Stimulated activated CD4-positive, alpha-beta T cell treated with anti-CD3 and anti-CD28 coated beads, Interleukin-1b, Interleukin-23, amount 100 ng/mL, for 24 hours (primary cell): ENCODE results near the gene UBR3.
"Not testable (repeated sequence)": the region's sequence is repeated elsewhere in the genome, so short reads cannot be mapped to it uniquely, and the experiment has no call there.

Experiments used
- DNase-seq, 4 experiments: peaks; one replicate each; pipeline ENCODE4 v3.0.0-alpha.2; 2020; ENCODE audit warnings: low read depth in 4 of 4, low spot score in 1 of 4

UBR3 gene

DNA sequence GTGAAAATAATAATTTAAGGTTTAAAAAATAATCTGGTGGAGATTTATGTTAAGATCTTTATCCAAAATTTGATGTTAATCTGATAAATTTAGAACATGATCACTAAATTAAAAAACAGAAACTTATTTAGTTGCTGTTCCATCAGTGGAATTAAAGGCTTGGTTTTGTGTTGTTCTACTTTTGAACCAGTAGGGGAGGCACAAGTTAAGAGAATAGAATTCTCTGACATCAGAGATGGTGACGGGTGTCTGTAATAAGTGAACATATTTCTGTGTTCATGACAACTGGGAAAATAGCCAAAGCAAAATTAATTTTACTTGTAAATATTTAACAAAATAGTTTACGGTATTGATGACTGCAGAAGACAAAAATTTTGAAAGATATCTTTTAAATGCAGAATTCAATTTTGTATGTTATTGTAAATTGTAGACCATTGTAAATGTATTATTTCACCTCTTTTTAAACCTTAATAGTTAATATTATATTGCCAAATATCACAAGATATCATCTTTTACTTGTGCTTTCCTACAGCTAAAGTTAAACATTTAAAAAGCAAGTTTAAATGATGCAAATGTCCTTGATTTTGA, 106.0 kb downstream of the UBR3 start:
- DNase-seq = no peak

DNA sequence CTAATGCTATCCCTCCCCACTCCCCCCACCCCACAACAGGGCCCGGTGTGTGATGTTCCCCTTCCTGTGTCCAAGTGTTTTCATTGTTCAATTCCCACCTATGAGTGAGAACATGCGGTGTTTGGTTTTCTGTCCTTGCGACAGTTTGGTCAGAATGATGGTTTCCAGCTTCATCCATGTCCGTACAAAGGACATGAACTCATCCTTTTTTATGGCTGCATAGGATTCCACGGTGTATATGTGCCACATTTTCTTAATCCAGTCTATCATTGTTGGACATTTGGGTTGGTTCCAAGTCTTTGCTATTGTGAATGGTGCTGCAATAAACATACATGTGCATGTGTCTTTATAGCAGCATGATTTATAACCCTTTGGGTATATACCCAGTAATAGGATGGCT, 109.4 kb downstream of the UBR3 start:
- not testable (repeated sequence) for DNase-seq

DNA sequence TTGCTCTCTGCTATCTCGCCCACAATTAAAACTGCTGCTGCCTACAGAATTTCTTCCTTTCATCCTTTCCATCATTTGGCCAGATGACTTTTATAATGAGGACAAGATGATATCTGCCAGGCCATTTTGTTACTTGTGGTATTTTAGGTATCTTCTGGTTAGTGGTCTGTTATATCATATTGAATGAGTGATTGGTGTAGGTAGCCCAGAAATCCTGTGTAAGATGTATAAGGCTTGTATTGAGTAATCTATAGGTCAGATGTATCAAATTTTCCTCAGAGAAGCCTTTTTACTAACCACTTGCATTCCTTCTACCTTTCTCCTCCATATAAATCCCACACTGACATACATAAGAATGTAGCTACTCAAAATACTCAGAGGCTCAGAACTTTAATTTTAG, 118.3 kb downstream of the UBR3 start:
- DNase-seq = no peak

DNA sequence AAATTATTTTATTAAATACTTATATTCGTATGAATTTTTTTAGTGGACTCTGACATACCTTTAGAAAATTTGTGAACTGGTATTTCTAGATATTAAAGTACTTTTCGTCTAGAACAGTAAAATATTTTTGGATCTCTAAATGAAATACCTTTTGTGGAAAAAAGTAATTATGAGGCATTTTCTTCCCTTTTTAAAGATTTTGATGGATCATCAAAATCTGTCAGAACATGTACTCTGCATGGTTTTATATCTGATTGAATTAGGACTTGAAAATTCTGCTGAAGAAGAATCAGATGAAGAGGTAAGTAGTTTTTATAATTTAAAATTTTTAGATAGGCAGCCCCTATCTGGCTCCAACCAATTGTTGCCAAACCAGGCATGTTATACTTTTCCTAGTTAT, 118.8 kb downstream of the UBR3 start:
- no peak for DNase-seq

DNA sequence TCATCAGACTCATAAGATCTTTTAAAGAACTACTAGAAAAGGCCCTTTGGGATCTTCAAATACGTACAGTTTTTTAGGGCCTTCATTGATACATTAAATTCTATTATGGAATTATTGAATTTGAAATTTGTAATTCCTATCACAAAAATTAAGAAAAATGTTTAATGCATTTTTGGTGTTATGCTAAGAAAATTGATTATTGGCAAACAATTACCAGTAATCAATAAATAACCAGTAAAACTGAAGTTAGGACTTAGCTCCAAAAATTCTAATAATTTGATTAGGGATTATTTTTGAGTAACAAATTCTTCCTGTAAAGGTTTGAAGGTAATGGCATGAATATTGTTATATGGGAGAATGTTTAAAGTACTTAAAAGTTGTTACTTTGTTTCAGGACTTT, 119.3 kb downstream of the UBR3 start:
- DNase-seq = no peak

DNA sequence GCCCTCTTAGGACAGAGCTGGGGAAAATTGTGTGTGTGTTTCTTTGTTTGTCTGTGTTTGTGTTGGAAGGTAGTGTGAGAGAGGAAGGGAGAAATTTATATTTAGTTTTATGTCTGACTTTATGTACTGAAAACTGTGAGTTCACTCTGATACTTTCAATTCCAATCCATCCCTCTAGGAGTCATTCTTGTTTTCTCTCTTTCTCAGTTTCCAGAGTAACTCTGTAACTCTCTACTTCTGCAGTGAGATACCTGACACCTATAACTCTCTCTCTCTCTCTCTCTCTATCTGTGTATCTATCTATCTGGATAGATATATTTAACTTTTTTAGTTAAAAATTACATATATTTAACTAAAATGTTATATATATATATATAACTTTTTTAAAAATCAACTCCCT, 128.7 kb downstream of the UBR3 start:
- DNase-seq = no peak

DNA sequence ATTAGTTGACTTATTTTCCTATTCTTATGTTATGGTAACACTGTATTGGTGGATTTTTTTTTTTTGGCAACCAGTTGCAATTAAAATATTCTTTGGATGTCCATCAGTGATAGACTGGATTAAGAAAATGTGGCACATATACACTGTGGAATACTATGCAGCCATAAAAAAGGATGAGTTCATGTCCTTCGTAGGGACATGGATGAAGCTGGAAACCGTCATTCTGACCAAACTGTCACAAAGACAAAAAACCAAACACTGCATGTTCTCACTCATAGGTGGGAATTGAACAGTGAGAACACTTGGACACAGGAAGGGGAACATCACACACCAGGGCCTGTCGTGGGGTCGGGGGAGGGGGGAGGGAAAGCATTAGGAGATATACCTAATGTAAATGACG, 130.0 kb downstream of the UBR3 start:
- DNase-seq = not testable (repeated sequence)

DNA sequence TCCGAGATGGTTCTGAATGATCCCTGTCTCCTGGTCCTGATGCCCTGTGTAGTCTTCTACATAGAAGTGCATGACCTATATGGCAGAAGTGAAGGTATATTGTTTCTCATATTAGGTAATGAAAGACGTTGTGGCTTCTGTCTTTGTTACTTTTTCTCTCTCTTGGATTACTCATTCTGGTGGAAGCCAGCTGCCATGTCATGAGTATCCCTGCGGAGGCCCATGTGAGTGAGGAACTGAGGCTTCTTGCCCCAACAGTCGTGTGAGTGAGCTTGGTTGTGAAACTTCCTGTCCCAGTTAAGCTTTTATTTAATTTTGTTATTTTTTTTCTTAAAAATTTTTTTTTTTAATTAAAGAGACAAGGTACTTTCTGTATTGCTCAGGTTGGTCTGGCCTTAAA, 134.7 kb downstream of the UBR3 start:
- DNase-seq = no peak

DNA sequence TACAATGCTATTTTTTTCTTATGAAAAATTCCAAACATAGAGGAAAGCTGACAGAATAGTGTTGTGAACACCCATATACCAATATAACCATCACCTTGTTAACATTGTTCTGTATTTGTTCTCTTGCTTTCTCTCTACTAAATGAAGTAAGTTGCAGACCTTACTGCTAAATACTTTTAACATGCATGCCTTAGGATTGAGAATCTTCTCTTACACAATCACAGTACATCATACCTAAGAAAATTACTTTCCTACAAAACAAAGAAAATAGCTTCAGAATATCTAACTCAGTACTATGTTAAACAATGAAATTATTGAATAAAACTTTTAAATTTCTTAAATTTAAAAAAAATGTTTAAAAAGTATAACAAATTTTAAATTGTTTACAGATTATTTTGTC, 136.5 kb downstream of the UBR3 start:
- no peak for DNase-seq

DNA sequence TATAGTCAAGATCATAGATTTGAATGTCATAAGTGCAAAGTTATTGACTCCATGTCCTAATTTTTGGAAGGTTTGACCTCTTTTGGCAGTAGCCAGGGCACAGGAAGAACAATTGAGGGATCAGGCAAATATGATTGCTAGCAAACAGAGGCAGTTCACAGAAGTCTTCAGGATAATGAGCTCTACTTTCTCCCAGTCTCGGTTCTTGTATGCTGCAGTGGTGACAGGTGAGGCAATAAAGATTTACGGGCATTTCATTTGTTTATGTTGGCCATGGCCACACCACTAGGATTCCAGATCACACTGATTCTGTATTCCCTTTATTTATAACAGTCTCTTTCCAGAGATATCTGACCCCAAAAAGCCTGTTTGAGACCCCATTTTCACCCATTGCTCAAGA, 137.5 kb downstream of the UBR3 start:
- DNase-seq = no peak

DNA sequence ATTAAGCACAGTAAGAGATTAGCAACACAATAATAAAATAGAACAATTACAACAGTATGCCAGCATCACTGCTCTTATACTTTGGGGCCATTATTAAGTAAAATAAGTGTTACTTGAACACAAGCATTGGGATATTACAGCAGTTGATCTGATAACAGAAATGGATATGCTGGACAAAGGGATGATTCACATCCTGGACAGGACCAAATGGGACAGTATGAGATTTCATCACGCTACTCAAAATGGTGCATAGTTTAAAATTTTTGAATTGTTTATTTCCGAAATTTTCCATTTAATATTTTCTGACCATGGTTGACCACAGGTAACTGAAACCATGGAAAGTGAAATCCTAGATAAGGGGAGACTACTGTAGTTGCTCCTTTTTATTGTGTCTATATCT, 138.2 kb downstream of the UBR3 start:
- DNase-seq = no peak

DNA sequence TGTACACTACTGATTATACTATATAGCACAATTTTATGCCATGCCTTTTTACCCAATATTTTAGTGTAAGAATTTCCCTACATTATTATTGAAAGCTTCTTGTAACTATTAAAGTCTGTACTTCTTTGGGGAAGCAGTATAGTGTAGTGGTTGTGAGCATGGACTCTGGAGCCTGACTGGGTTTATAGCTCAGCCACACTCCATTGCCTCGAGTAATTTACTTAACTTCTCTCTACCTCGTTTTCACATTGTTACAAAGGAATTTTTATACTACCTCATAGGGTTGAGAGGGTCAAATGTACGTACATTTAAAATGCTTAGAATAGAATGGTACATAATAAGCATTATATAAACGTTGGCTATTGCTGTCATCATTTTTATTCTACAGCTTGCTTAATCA, 139.2 kb downstream of the UBR3 start:
- no peak for DNase-seq

DNA sequence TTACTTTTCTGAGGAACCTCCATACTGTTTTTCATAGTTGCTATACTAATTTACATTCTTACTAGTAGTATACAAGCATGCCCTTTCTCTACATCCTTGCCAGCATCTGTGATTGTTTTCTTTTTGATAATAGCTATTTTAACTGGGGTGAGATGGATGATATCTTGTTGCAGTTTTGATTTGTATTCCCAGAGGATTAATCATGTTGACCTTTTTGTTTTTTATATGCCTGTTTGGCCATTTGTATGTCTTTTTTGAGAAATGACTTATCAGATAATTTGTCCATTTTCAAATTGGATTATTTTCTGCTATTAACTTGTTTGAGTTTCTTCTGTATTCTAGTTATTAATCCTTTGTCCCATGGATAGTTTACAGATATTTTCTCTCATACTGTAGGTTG, 141.5 kb downstream of the UBR3 start:
- DNase-seq = no peak

DNA sequence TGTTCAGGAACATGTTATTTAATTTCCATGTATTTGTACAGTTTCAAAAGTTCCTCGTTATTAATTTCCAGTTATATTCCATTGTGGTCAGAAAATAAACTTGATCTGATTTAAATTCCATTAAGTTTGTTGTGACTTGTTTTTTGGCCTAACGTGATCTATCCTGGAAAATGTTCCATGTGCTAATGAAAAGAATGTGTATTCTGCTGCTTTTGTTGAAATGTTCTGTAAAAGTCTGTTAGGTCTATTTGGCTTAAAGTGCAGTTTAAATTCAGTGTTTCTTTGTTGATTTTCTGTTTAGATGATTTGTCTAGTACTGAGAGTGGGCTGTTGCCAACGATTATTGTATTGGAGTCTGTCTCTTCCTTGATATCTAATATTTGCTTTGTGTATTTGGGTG, 148.0 kb downstream of the UBR3 start:
- no peak for DNase-seq

DNA sequence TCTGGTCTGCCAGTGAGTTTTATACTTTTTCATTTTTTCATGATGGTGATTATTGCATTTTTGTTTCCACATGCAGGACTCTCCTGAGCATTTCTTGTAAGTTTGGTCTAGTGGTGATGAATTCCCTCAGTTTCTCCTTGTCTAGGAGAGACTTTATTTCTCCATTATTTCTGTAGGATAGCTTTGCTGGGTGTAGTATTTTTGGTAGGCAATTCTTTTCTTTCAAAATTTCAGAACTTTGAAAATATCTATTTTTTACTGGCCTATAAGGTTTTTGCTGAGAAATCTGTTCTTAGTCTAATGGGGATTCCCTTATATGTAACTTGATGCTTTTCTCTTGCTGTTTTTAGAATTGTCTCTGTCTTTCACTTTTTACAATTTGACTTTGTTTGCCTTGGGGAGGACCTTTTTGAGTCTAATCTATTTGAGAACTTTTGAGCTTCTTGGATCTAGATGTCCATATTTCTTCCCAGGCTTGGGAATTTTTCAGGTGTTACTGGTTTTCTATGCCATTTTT, 149.1 kb downstream of the UBR3 start:
- no peak for DNase-seq

DNA sequence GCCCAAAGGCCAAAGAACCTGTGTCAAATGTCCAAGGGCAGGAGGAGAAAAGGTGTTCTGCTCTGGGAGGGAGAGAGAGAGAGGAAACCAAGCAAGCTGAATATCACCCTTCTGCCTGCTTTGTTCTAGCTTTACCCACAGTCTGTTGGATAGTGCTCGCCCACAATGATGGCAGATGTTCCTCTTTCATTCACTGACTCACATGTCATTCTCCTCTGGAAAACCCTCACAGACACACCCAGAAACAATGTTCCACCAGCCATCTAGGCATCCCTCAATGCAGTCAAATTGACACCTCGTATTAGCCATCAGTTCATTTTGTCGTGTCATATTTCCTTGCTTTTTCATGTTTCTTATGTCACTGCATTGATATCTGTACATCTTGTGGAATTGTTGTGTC, 150.3 kb downstream of the UBR3 start:
- DNase-seq = no peak

DNA sequence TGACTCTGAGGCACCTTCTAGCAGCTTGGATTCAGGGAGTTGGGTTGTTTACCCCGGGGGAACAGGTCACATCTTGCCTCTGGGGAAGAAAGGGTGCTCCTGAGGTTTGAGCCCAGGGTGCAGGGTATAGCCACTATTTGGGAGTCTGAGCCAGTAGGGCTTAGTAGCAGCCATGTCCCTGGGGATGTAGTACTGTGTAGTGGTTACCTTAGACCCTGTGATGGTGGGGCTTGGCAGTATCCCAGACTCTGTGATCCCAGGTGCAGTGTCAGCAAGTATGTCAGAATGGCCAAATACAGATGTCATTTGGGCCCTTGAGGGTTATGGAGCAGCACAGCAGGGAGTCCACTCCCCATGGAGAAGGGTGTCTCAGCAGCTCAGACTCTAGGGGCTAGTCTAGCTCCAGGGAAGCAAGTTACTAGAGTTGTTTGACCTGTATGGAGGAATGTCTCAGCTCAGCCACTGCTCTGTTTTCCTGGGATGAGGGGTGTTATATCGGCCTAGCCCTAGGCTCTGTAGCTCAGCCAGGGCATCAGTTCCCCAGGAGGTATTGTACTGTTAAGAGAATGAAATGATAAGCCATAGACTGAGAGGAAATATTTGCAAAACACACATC, 151.3 kb downstream of the UBR3 start:
- DNase-seq = no peak

DNA sequence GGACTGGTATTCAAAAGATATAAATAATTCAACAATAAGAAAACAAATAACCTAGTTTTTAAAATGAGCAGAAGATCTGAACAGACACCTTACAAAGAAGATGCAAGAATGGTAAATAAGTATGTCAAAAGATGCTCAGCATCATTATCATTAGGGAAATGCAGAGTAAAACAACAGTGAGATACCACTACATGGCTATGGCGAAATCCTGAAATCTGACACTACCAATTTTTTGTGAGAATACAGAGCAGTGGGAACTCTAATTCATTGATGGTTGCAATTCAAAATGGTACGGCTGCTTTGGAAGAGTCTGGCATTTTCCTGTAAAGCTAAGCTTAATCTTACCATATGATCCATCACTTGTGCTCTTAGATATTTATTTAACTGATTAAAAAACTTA, 151.8 kb downstream of the UBR3 start:
- no peak for DNase-seq

DNA sequence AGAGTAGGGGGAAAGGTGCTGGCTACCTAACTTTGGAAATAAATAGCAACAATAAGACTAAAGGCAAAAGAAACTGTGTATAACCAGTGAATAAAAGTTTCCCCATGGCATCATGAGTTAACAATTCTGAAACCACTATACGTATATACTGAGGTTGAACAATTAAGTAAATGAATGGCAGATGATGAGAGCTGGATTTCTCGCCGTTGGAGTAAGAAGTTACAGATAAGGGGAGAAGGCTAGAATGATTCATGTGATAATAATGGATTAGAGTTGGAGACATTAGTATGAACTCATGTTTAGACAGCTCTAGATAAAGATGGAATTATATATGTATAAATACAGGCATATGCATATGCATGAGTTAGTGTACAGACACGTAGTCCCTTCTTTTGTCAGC, 152.7 kb downstream of the UBR3 start:
- DNase-seq = no peak

DNA sequence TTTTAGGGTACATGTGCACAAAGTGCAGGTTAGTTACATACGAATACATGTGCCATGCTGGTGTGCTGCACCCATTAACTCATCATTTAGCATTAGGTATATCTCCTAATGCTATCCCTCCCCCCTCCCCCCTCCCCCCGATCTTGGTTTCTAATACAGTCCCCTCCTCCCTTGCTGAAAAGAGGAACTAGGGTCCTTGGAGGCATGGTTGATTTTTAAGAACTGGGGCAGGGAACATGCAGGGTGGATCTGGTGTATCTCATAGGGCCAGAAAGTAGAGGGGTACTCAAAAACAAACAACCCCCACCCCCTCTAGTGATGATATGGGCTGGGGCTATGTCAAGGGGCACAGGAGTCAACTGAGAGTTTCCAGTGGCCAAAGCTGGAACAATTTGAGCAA, 153.4 kb downstream of the UBR3 start:
- no peak for DNase-seq

DNA sequence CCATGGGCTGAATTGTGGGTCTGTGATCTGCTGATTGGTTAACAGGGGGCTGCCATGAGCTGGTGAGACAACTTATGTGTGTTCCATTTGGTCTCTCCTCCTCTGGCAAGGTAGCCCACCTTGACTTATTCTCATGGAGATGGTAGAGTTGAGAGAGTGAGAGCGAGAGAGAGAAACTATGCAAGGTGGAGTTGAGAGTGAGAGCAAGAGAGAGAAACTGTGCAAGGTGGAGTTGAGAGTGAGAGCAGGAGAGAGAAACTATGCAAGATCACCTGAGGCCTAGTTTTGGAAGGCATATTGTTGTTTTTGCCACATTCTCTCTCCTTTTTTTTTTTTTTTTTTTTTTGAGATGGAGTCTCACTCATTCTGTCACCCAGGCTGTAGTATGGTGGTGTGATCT, 155.7 kb downstream of the UBR3 start:
- no peak for DNase-seq

DNA sequence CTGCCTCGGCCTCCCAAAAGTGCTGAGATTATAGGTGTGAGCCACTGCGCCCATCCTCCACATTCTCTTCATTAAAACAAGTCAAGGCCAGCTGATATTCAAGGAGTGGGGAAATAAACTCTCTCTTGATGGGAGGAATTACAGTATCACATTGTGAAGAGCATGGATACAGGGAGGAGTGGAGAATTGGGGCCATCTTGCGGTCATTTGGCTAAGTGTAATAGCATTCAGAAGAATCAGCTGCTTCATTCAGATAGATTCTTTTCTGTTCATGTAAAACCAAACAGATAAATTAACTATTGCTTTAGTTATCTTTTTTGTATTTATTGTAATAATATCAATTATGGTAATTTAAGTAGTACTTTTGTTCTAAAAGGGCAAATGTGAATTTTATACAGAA, 156.3 kb downstream of the UBR3 start:
- no peak for DNase-seq

DNA sequence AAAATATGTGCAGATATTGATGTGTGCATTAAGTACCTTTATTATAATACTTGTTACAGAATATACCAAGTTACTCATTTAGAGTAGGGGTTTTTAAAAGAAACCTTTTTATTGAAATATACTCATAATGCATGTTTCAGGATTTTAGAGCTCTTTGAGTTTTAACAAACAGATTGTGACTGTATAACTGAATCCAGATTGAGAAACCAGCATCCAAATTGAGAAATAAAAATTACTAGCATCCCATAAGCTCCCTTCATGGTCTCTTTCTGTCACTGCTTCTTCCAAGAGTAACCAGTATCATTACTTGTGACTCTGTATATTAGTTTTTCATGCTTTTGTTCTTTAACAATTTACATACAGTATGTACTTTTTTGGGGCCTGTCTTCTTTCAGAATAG, 156.9 kb downstream of the UBR3 start:
- DNase-seq = no peak
